Activated T-cell treated with anti-CD3 and anti-CD28 coated beads for 4 hours (primary cell): ENCODE measurements around the gene BSG.
"Not testable (repeated sequence)": the region's sequence is repeated elsewhere in the genome, so short reads cannot be mapped to it uniquely, and the experiment has no call there.

Experiments used
- DNase-seq: peaks from one replicate; pipeline ENCODE4 v3.0.0-alpha.2; 2020

BSG gene

DNA sequence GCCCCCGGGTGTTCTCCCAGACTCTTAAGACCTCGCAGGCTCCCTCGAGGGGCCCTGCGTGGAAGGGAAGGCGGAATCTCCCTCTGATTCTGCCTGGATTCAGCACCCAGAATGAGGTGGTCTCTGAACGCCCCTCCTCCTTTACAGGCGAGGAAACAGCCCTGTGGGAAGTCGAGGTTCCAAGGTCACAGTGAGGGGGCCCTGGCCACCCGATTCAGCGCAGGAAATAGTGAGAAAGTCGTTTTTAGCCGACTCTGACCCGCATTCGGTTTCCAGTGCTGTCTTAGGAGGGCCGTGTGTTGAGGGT is 1.1 kb downstream of the BSG start:
- DNase-seq = no peak

DNA sequence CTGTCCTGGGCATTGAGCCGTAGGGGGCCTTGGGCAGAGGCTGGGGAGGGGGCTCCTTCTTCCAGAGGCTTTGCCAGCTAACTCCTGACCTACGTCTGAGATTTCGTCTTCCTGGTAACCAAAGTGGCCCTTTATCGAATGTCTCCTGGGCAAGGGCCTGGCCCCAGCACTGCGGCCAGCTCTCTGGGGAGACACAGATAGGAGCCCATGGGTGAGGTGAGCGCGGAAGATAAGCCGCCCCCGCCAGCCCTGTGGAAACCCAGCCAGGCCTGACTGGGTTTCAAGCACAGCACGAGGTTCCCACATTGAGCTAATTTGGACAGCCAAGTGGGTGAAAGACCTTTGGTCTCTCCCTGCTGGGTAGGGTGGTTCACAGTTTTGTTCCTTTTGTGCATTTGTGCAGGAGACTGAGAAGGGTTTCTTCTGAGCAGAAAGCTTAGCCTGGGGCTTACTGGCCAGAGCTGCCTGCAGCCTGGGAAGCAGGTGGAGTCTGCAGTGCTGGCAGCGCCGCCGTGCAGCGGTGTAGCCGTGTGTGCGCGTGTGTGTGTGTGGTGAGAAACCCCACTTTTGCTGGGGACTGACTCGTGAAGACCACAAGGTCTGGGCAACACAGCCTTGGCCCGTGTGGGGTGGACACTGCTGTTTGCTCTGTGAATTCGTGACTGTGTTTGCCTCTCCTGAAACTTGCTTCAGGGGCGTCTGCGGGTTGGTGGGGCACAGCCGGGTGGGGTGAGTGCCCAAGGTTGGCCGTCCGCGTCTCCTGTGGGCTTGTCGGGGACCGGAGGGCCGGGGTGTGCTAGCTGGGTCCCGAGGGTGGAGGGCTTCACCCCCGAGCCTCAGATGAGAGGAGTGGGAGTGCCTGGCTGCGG is 2.5 kb downstream of the BSG start:
- DNase-seq = no peak

DNA sequence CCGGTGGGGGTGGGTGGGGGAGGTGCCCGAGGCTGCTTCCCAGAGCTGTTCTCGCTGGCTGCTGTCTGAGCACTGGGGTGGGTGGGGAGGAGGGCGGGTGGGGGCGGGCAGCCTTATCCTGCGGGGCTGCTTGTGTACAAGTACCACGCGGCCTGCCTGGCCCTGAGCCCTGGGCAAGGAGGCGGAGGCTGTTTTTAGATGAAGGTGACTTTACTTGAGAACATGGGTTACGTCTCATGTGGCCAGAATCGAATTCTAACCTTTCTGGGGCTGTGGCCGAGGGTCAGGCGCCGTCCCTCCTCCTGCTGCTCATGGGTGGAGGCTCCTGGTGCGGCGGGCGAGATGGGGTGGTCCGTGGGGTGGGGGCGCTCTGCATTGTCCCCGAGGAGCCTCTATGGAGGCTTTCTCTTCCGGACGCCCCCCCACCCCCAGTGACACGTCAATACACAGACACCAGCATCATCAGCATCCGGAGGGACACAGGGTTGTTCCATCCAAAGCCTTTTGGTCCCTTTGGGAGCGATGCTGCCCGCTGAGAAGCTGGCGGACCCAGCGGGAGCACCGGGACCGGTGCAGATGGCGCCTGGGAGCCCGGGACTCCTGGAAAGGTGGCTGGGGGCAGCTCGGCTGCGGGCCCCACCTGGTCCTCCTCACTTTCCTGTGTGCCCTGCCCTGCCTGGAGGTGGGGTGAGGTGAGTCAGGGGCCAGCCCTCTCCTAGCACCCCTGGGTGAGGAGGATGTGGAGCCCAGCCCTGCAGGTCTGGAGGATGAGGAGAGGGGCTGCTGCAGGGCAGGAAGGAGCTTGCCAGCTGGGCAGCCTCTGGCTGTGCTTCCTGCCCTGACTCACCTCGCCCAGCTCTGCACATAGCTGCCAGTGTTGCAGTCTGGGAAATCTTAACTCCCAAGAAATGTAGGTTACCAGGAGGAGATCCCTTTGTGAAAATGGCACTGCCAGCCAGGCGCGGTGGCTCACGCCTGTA is 3.4 kb downstream of the BSG start:
- no peak for DNase-seq

DNA sequence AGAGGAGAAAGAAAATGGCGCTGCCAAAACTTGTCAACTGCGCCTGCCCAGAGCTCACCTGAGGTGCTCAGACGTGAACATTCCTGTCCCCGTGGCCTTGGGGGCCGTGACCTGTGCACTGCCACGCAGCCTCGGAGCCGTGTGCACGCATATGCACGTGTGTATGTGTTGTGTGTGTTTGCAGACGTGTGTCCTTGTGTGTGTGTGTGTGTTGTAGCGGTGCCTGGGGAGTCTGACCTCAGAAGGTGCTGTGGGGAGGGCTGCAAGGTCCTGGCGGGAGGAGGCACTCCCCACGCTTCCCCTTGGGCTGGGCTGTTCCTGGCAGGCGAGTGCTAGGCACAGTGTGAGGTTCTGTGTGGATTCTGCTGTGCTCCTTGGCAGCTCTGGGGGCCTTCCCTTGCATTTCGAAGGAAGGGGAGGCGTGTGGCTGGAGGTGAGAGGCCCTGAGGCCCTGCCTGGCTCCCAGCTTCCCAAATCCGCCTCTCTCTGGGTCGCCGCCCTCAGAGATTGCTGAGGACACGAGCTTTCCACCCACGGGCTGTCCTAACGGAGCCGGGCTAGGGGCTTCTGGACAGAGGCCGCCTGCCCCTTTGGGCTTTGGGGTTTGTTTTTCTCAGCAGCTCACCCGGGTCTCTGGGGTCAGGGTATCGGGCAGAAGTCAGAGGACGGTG is 4.5 kb downstream of the BSG start:
- DNase-seq = no peak

DNA sequence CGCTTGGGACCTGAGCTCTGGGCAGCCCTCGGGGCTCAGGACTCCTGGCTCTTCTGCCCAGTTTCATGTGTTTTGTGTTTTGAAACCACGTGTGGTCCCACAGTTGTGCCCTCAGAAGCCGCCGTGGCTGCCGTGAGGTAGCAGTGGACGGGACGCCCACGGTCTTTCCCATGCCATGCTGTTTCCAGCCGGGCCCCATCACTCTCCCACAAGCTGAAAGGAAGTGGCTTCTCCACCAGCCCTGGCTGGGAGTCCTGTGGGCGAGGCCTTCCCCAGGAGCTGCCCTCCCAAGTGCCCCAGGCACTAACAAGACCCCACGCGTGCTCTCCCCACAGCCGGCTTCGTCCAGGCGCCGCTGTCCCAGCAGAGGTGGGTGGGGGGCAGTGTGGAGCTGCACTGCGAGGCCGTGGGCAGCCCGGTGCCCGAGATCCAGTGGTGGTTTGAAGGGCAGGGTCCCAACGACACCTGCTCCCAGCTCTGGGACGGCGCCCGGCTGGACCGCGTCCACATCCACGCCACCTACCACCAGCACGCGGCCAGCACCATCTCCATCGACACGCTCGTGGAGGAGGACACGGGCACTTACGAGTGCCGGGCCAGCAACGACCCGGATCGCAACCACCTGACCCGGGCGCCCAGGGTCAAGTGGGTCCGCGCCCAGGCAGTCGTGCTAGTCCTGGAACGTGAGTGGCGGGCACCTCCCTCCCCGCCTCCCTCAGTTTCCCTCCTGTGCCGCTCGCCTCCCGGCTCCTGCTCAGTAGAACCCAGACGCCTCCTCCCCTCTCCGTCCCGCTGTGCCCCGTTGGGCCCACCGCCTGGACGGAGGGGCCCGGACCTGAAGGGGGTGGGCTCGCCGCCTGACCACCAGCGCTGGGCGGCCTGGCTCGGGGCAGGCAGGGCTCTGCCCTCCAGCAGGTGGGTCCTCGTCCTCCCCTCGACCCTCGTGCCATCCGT is 5.3 kb downstream of the BSG start:
- DNase-seq = no peak

DNA sequence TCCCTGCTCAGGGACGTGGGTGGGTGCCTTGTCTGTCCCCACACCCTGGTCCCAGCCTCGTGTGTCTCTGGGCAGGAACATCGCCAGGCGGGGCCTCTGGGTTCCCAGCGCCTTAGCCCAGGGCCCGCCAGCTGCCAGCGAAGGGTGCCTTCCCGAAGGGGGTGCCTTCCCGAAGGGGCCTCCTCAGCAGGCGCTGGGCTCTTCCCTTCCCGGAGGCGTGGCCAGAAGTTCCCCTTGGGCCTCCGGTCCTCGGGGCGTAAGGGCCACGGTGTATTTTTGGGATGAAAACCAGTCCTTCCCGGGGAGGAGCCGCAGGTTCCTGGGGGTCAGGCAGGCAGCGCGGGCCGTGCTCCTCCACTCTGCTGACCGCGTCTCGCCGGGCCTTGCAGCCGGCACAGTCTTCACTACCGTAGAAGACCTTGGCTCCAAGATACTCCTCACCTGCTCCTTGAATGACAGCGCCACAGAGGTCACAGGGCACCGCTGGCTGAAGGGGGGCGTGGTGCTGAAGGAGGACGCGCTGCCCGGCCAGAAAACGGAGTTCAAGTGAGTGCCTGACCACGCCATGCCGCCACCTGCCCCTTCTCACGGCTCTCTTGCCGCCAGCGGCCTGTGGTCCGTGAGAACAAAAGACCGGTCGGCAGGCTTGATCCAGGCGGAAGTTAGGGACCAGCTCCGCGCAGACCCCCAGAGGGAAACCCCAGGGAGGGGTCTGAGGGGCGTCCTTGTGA is 6.9 kb downstream of the BSG start:
- DNase-seq = no peak

DNA sequence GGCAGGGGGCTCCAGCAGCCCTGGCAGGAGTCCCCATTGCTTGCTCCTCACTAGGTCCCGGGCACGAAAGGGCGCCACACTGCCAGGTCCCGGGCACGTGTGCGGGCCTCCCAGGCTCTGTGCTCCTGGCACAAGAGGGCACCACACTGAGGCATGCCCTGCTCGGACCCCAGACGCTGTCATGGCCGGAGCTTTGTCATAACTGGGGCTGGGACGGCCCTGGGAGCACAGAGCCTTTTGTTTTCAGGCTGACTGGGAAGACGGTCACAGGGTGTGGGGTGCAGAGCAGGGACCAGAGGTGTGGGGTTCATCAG is 7.4 kb downstream of the BSG start:
- no peak for DNase-seq

DNA sequence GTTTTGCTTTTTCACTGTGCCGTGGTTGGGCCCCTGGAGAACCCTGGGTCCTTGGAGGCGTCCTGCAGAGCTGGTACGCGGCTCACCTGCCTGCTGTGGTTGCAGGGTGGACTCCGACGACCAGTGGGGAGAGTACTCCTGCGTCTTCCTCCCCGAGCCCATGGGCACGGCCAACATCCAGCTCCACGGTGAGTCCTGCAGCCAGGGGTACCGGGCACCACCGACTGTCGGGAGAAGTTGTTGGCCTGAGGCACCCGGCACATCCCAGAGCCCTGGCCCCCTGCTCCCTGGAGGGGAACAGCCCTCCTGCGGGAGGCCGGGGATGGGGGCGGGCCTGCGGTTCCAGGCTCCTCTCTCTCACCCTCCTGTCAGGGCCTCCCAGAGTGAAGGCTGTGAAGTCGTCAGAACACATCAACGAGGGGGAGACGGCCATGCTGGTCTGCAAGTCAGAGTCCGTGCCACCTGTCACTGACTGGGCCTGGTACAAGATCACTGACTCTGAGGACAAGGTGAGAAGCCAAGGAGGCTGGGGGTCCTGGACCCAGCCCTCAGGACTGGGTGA is 8.0 kb downstream of the BSG start:
- DNase-seq = no peak

DNA sequence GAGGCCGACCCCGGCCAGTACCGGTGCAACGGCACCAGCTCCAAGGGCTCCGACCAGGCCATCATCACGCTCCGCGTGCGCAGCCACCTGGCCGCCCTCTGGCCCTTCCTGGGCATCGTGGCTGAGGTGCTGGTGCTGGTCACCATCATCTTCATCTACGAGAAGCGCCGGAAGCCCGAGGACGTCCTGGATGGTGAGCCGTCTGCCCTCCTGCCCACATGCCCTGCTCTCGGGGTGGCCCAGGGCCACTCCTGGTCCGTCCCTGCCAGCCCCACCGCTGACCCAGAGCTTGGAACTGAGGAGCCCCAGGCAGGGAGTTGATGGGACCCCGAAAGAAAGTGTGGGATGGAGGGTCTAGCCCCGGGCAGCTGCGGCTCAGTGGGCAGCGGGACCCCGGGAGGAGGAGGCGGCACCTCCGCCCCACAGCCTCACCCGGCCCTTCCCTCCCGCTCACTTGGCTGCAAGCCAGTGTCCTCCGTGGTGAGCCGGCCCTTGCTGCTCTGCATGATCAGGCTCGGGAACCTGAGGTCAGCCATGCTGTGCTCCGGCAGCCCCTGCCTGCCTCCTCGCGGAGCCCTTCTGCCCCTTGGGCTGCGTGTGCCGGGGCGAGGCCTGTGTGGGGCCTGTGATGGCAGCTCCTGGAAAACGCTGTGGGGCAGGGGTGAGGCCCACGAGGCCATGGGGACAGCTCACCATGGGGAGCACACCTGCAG is 9.2 kb downstream of the BSG start:
- no peak for DNase-seq

DNA sequence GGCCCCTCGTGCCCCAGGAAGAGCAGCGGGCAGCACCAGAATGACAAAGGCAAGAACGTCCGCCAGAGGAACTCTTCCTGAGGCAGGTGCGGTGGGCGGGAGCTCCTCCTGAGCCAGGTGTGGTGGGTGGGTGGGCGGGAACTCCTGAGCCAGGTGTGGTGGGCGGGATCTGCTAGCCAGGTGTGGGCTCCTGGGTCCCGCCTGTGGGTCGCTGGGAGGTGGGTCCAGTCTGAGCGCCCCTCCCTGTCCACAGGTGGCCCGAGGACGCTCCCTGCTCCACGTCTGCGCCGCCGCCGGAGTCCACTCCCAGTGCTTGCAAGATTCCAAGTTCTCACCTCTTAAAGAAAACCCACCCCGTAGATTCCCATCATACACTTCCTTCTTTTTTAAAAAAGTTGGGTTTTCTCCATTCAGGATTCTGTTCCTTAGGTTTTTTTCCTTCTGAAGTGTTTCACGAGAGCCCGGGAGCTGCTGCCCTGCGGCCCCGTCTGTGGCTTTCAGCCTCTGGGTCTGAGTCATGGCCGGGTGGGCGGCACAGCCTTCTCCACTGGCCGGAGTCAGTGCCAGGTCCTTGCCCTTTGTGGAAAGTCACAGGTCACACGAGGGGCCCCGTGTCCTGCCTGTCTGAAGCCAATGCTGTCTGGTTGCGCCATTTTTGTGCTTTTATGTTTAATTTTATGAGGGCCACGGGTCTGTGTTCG is 10.3 kb downstream of the BSG start:
- DNase-seq = no peak

DNA sequence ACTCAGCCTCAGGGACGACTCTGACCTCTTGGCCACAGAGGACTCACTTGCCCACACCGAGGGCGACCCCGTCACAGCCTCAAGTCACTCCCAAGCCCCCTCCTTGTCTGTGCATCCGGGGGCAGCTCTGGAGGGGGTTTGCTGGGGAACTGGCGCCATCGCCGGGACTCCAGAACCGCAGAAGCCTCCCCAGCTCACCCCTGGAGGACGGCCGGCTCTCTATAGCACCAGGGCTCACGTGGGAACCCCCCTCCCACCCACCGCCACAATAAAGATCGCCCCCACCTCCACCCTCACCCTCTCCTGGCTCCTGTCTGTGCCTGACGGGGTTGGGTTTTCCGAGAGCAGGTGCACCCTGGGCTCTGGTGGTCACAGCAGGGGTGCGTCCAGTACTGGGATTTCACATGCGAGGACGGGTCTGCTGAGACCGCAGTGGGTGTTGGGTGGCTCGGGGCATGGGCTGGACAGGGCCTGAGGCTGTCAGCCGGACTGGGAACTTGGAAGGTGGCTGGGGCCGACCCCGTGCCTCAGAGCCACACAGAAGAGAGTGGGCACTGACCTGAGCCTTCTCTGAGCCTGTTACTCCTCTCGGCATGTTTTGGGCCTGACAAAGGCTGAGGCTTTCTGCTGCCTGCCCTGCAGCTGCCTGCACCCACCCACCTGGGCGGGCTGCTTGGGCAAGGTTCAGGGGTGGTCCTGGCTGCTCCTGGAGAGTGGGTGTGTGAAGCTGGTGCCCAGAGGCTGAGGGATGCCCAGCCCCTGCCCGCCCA is 11.0 kb downstream of the BSG start:
- no peak for DNase-seq

DNA sequence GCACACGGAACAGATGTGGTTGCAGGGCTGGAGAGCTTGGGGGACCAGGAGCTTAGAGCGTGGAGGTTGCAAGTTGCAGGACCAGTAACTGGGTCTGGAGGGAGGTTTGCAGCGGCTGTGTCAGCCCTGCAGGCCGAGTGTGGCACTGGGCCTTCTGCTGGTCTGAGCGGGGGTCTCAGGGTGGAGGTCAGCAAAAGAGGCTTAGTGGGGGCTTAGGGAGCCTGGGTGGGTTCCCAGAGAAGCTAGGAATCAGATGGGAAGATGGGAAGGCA is 11.5 kb downstream of the BSG start:
- no peak for DNase-seq

DNA sequence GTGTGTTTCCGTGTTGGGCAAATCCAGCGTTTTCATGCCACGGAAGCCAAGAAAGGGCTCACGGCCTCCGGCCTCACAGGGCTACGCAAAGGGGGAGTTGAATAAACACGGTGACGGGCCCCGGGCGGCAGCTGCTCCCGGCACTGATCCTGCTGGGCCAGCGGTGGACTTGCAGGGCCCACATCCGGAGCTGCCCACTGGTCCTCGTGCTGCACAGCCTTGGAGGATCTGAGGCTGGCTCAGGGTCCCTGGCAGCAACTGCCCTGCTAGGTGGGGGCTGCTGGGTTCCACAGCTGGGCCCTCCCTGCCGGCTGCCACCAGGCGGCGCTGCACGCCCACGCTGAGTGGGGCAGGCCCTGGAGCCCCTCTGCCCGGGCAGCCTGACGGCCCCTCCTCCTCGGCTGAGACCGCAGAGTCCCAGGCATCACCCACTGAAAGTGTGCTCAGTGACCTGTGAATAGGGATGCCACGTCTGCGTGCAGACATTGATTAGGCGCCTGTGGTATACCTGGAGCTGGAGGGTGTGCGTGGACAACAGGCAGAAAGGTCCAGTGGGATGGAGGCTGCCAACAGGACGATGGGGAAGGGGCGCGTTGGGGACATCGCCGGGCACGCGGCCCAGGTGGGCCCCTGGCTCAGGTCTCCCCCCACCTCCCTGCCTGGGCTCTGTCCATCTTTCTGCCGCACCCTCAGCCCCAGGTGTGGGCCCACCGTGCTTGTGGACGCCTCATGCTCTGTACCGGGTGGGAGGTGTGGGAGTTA is 12.0 kb downstream of the BSG start:
- DNase-seq = peak; percentile 49

DNA sequence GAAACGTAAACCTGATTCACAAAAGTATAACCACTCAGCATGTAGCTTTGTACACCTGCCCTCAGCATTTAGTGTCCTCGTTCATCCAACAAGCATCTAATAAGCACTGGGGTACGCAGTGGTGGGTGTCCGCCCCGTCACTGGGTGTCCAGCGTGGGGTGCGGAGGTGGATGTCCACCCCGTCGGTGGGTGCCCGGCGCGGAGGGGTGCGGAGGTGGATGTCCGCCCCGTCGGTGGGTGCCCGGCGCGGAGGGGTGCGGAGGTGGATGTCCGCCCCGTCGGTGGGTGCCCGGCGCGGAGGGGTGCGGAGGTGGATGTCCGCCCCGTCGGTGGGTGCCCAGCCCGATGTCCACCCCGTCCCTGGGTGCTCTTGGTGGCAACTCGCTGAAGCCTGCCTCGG is 12.8 kb downstream of the BSG start:
- DNase-seq = not testable (repeated sequence)

DNA sequence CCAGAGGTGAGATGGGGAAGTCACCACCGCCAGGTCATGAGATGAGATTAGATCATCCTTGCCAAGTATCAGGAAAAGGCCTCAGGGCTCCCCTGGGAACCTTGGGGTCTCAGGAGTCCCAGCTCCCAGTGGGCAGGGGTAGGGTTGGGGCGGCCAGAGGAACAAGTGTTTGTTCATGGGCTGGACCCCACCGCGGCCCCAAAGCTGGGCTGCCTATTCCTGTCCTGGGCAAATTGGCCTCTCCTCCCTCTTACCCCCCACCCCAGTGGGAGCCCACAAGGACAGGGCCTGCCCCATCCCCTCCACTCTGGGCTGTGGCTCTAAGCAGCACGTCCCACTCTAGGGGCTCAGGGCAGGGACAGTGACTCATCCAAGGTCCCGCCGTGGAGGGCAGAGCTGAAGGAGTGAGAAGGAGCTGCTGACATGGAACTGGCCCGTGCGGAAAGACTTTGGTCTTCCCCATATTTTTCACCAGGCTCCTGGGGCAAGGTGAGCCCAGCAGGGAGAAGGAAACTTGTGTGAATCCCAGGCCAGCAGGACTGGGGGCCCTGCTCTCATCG is 13.2 kb downstream of the BSG start:
- DNase-seq = no peak

DNA sequence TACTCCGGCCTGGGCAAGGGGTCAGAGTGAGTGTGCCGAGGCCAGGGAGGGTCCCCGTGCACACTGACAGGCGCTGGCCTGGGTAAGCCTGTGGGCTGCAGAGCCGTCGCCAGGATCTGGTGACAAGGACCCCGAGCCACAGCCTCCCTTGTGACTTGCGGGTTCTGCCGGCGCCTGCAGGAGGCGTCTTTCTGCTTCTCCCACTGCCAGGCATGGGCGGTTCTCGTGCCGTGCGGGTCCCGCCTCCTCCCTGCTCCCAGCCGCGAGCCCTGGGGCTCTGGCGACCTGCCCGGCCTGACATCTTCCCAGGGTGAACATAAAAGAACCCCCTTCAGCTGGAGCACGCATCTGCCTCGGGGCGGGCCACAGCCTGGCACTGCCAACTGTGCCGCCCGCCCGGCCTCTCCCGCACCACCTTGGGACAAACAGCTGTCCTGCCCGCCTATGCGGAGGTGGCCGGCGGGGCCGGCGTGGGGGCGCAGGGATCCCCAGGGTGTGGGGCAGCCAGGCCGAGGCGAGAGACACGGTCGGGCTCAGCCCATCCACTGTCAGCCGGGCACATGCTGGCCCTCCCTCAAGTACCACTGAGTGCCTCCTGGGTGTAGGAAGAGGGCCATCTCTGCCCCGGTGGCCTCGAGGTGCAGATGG is 15.8 kb downstream of the BSG start:
- DNase-seq = peak; percentile 31

DNA sequence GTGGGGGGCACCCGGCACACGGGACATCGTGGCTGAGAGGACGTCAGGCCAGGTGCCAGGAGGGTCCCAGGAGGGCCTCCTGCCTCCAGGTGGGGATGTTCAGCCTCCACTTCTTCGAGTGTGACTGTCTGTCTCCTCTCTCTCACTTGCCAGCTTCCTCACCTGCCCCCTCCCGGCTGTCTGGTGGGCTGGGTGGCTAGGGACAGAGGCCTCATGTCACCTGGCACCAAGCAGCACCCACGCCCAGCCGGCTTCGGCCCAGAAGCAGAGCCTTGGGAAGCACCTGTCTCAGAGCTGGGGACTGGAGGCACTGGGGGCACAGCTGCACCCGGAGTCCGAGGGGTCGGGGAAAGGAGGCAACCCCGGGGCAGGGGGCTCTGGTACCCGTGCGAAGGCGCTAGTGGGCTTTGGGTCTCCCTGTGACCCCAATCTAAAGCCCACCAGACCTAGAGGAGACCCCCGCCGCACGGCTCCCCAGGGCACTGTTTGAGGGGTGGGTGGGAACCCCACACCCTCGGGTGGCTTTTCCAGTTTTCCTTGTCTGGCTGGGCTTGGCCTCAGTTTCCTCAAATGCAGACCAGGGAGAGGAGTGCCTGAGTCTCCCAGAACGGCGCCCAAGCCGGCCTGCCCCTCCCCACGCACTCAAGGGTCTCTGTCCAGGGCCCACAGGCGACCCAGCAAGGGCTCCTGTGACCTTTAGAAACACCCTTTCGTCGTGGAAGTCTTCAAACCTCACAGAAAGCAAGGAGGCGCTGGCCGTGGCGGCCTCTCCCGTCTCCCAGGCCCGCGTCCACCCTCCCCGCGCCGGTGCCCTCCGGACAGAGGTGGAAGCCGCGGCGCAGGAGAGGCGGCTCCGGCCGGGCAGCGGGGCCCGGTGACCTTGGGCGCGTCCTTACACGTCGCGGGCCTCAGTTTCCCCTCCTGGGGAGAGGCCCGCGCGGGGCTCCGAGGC is 16.6 kb downstream of the BSG start:
- no peak for DNase-seq
